Esophagus muscularis mucosa (tissue), 4 donors: ENCODE results near the gene AOAH. TPM values are rescaled to one million over a fixed set of nuclear protein-coding genes. Genes with fewer than 3 reads are reported as not detected.

Source experiments
- DNase-seq: peaks from one replicate; pipeline ENCODE4 v3.0.0-alpha.2; 2017; ENCODE audit errors: extremely low spot score
- H3K27ac ChIP-seq, 4 donors: fragments of 200-600 bp; sonication (generic); replicated peaks in 1 of 4; 1 replicate in 3 of 4; 2 replicates in 1 of 4; pipeline ENCODE4 v1.5.1; 2016 to 2019; ENCODE audit warnings: mild to moderate bottlenecking in 1 of 4
- H3K27me3 ChIP-seq, 4 donors: fragments of 200-600 bp; sonication (generic); one replicate each; pipeline versions ENCODE4 v1.5.1 to v1.6.0; 2016 to 2019
- H3K36me3 ChIP-seq, 4 donors: fragments of 200-600 bp; sonication (generic); one replicate each; pipeline ENCODE4 v1.5.1; 2016 to 2019
- H3K4me1 ChIP-seq, 4 donors: fragments of 200-600 bp; sonication (generic); one replicate each; pipeline ENCODE4 v1.5.1; 2016 to 2019
- H3K4me3 ChIP-seq, 4 donors: fragments of 200-600 bp; sonication (generic); 1 replicate in 2 of 4; 2 replicates in 2 of 4; pipeline ENCODE4 v1.5.1; 2016 to 2019; ENCODE audit warnings: mild to moderate bottlenecking in 4 of 4, moderate library complexity in 1 of 4
- H3K9me3 ChIP-seq, 4 donors: fragments of 200-600 bp; sonication (generic); 1 replicate in 3 of 4; 2 replicates in 1 of 4; pipeline ENCODE4 v1.5.1; 2016 to 2019
- EP300 ChIP-seq: sonication (generic); formaldehyde crosslinking; IDR thresholded peaks from one replicate; pipeline ENCODE4 v1.6.1; 2017; ENCODE audit warnings: antibody characterized with exemption
- POLR2A ChIP-seq: fragments of 450-650 bp; IDR thresholded peaks from one replicate; pipeline ENCODE4 v1.6.1; 2017; ENCODE audit warnings: antibody characterized with exemption, moderate library complexity, mild to moderate bottlenecking, low read depth
- POLR2AphosphoS5 ChIP-seq, 2 donors: sonication (generic); formaldehyde crosslinking; IDR thresholded peaks; one replicate each; pipeline ENCODE4 v1.6.1; 2017; ENCODE audit warnings: antibody characterized with exemption in 2 of 2
- WGBS: methylation state at CpG from one replicate; pipeline ENCODE4 v1.1.5; 2018; 5-methylcytosine and 5-hydroxymethylcytosine counted together
- intact Hi-C: fragments of 100-400 bp; cut with DNase I; formaldehyde crosslinking; loops from one replicate; pipeline ENCODE4 v1.15.1; 2023
- total RNA-seq, 4 donors: library from RNA; depleted of rRNA; stranded (reverse); fragments of >200 nt; gene quantifications; one replicate each; pipeline versions ENCODE4 v1.1.0 to v1.2.1, GENCODE V29; 2016
- TF ChIP-seq, protein P1 (sequence below), 3 experiments: fragments of 200-600 bp in 2 of 3; fragments of 450-650 bp in 1 of 3; sonication (generic) in 2 of 3; IDR thresholded peaks; one replicate each; pipeline ENCODE4 v1.5.1; 2017 to 2019; ENCODE audit warnings: antibody characterized with exemption in 3 of 3, mild to moderate bottlenecking in 2 of 3, moderate library complexity in 1 of 3

Gene AOAH
- total RNA-seq, 4 donors from 2014 or later = 2.0 to 16.1 (median 4.5) TPM

DNA sequence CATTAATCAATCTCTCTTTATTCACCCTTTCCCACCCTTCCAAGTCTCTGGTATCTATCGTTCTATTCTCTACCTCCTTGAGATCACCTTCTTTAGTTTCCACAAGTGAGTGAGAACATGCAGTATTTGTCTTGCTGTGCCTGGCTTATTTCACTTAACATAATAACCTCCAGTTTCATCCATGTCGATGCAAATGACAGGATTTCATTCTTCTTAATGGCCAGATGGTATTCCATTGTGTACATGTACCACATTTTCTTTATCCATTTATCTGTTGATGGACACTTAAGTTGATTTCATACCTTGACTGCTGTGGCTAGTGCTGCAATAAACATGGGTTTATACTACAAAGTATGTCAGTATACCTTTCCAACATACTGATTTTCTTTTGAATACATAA lies 3.8 kb upstream of the AOAH start:
- peaks cover 0 to 20% (median 3%) of the 10 kb centered on the region in 4 donors for H3K9me3 ChIP-seq
- no peak for DNase-seq
- no peak overlapping the region for H3K27ac ChIP-seq
- no peaks in the 10 kb centered on the region for H3K36me3 ChIP-seq
- TF ChIP-seq, protein P1, sequence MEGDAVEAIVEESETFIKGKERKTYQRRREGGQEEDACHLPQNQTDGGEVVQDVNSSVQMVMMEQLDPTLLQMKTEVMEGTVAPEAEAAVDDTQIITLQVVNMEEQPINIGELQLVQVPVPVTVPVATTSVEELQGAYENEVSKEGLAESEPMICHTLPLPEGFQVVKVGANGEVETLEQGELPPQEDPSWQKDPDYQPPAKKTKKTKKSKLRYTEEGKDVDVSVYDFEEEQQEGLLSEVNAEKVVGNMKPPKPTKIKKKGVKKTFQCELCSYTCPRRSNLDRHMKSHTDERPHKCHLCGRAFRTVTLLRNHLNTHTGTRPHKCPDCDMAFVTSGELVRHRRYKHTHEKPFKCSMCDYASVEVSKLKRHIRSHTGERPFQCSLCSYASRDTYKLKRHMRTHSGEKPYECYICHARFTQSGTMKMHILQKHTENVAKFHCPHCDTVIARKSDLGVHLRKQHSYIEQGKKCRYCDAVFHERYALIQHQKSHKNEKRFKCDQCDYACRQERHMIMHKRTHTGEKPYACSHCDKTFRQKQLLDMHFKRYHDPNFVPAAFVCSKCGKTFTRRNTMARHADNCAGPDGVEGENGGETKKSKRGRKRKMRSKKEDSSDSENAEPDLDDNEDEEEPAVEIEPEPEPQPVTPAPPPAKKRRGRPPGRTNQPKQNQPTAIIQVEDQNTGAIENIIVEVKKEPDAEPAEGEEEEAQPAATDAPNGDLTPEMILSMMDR (IDR thresholded peaks at IDR 0.05) = no peak
- TF ChIP-seq EP300 (no peak), POLR2A (no peak), POLR2AphosphoS5 (IDR thresholded peaks at IDR 0.05) (no peak)
- H3K27me3 ChIP-seq = no peaks in the 10 kb centered on the region
- H3K4me1 ChIP-seq = no peaks in the 10 kb centered on the region
- intact Hi-C loops = no loop called here
- 64% methylated on average over 2 of the region's 2 CpGs for WGBS
- H3K4me3 ChIP-seq = no peak overlapping the region

DNA sequence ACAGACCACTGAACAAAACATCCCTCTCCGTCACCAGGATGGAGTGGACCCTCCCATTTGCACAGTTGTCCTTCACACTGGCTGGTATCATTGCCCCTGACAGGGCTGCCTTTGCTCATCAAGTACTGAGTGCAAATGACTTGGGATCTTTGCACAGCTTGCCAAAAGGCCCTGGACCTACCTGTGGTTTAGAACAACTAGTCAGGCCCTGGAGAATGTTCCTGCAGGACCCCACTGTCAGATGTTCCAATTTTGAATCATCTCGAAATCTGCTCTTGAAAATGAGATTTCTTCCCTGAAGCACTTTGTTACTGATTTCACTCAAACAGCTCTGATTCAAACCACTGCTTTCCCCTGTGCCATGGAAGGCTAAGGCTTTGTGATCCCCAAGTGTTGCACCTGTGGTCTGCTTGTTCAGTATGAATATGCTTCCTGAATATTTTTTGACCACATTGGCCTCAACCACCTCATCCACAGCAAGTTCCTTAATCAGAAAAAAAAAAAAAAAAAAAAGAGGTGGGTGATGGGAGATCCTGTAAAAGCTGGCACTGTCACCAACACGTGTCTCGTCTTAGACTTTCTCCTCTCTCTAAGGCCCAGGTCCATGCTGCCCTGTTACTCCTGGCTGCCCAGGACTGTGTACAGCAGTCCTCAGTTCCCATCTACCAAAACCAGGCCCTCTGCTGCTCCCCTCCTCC lies 2.7 kb upstream of the AOAH start:
- intact Hi-C loops = no loop called here
- H3K27ac ChIP-seq = no peak overlapping the region
- H3K4me1 ChIP-seq = no peaks in the 10 kb centered on the region
- 76% methylated on average over 4 of the region's 4 CpGs for whole genome bisulfite sequencing
- peaks cover 0 to 20% (median 3%) of the 10 kb centered on the region in 4 donors for H3K9me3 ChIP-seq
- TF ChIP-seq POLR2AphosphoS5 (IDR thresholded peaks at IDR 0.05) = no peak
- no peak for DNase-seq
- H3K27me3 ChIP-seq = no peaks in the 10 kb centered on the region
- no peaks in the 10 kb centered on the region for H3K36me3 ChIP-seq
- H3K4me3 ChIP-seq = no peak overlapping the region

DNA sequence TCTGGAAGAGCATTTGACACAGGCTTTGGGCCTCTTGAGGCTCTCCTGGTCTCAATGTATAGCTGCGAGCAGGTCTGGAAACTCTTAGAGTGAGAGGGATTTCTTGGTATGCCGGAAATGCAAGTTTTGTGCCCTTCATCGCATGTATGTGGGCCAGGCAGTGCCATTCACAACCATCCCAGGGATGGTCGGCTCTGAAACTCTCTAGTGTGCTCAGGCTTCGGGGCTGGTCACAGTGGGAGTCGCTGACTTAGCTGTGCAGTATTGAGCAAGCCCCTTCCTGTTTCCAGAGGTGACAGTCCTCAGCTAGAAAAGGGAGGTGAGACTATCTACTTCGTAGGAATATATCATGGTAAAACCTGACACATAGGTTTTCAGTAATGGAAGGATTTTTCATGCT lies 2.0 kb upstream of the AOAH start:
- WGBS = 92% methylated on average over 5 of the region's 7 CpGs
- H3K27me3 ChIP-seq = no peaks in the 10 kb centered on the region
- H3K9me3 ChIP-seq = peaks cover 0 to 16% (median 3%) of the 10 kb centered on the region in 4 donors
- no peak overlapping the region for H3K27ac ChIP-seq
- no peaks in the 10 kb centered on the region for H3K36me3 ChIP-seq
- H3K4me1 ChIP-seq = no peaks in the 10 kb centered on the region
- TF ChIP-seq POLR2A (no peak), EP300 (no peak), POLR2AphosphoS5 (IDR thresholded peaks at IDR 0.05) (no peak)
- TF ChIP-seq, protein P1 (IDR thresholded peaks at IDR 0.05) = no peak
- intact Hi-C loops = no loop called here
- no peak for DNase-seq
- H3K4me3 ChIP-seq = no peak overlapping the region

DNA sequence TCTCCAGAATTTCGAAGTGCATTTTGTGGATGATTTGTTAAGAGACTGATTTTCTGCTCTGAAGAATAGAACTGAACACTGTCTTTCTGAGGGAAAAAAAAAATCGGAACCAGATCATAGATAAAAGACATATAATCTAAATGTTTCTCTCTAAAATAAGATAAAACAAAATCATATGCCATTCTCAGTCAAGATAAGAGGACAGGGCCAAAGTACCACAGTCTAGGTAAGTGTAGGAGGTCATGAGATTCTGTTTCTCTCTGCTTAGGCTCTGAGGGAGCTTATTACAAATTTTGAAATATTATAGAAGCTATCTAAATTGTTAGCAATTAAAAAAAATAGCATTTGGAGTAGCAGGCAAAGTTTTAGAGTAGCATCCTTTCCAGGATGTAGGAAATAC lies 702 bp upstream of the AOAH start:
- 68% methylated on average over 2 of the region's 2 CpGs for WGBS
- no peak overlapping the region for H3K4me3 ChIP-seq
- no peaks in the 10 kb centered on the region for H3K4me1 ChIP-seq
- no peak overlapping the region for H3K27ac ChIP-seq
- H3K36me3 ChIP-seq = no peaks in the 10 kb centered on the region
- H3K9me3 ChIP-seq = peaks cover 0 to 15% (median 3%) of the 10 kb centered on the region in 4 donors
- intact Hi-C loops = no loop called here
- H3K27me3 ChIP-seq = no peaks in the 10 kb centered on the region
- DNase-seq = no peak
- TF ChIP-seq EP300 (no peak), POLR2AphosphoS5 (IDR thresholded peaks at IDR 0.05) (no peak), POLR2A (no peak)
- TF ChIP-seq, protein P1 (IDR thresholded peaks at IDR 0.05) = no peak

DNA sequence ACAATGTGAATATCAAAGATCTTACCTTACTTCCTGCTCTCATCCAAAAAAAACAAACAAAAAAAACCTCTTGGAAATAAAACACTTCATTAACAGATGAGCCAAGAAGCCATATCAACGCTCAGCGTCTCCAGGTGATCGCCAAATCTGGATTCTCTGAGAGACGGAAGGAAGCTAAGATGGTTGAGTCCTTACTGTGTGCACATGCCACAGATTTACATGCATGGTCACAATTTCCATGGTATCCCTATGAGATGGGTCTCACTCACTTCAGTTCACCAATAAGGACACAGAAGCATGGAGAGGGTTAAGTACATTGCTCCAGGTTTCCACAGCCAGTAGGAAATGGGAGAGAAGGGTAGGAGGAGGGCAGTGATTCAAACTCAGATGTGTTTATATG lies 1.0 kb downstream of the AOAH start:
- H3K4me1 ChIP-seq = no peaks in the 10 kb centered on the region
- intact Hi-C loops = no loop called here
- peak overlapping the region in 3 of 4 donors; percentile 4 to 24 (median 12) for H3K4me3 ChIP-seq
- no peaks in the 10 kb centered on the region for H3K9me3 ChIP-seq
- H3K27ac ChIP-seq = no peak overlapping the region
- no peaks in the 10 kb centered on the region for H3K27me3 ChIP-seq
- no peak for DNase-seq
- WGBS = 91% methylated on average over 4 of the region's 4 CpGs
- no peaks in the 10 kb centered on the region for H3K36me3 ChIP-seq
- TF ChIP-seq, protein P1 (IDR thresholded peaks at IDR 0.05) = no peak
- TF ChIP-seq EP300 (no peak), POLR2A (no peak), POLR2AphosphoS5 (IDR thresholded peaks at IDR 0.05) (no peak)
